HEK293 (cell line): Measurements from ENCODE around the gene GPLD1.

ENCODE experiments used
- ATF2 ChIP-seq: fragments of 450-650 bp; formaldehyde crosslinking; IDR thresholded peaks from 2 replicates; pipeline ENCODE4 v1.5.1; 2016; ENCODE audit warnings: missing biosample characterization, missing genetic modification characterization, low read depth
- ZNF561 ChIP-seq: fragments of 450-650 bp; IDR thresholded peaks from 2 replicates; pipeline ENCODE4 v1.5.1; 2018; ENCODE audit warnings: missing biosample characterization, missing genetic modification characterization, borderline replicate concordance

DNA sequence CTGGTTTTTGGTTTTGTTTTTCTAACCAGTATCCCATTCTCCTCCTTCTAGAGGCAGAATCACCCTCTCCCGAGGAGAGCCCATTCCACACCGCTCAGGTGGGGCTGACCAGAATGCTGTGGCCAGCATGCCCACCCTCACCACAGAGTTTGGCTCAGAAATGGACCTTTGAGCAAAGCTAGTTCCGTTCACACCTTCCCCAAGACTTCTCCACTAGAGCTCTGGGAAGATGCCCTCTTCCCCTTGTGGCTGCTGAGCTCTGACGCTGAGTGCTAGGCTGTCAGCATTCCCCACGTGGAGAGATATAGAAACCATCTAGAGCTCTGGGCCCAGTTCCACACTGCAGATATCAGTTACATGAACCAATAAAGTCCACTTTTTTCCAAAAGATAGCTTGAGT is 7.9 kb downstream of the GPLD1 start:
- no peak for TF ChIP-seq ZNF561 (tag by site-specific recombination)
- TF ChIP-seq ATF2 (tag by site-specific recombination) = no peak
